GM12878 (cell line): ENCODE results near the gene TP63. TPM values are rescaled to one million over a fixed set of nuclear protein-coding genes. Genes with fewer than 3 reads are reported as not detected.

Source experiments
- ATAC-seq: fragments of 200-7000 bp; cut with Tn5 transposase; 3 replicates; pipeline ENCODE4 v1.9.1; 2020; ENCODE audit warnings: mild to moderate bottlenecking, moderate library complexity
- BruUV-seq: library from RNA; stranded (reverse); fragments of 400-500 nt; replicated peaks from 2 replicates; lab custom pipeline; 2021; lab: Mats Ljungman, UMichigan
- CTCF ChIA-PET: fragments of 300-600 bp; sonication (Branson Sonifier 250); formaldehyde crosslinking; extraction: SDS; loops from one replicate; lab custom pipeline; 2021; ENCODE audit warnings: inconsistent platforms; lab: Yijun Ruan, JAX
- POLR2A ChIA-PET: fragments of 350-600 bp; formaldehyde crosslinking; extraction: SDS; loops from one replicate; lab custom pipeline; 2021; ENCODE audit warnings: inconsistent platforms; lab: Charles Lee
- RAD21 ChIA-PET: fragments of 300-600 bp; sonication (Branson Sonifier 250); formaldehyde crosslinking; loops from one replicate; lab custom pipeline; 2023; ENCODE audit warnings: antibody characterized with exemption; ENCODE audit not compliant: unreplicated experiment; lab: Charles Lee
- SMC1A ChIA-PET: fragments of 300-600 bp; sonication (Branson Sonifier 250); formaldehyde crosslinking; loops from one replicate; lab custom pipeline; 2023; ENCODE audit not compliant: unreplicated experiment, uncharacterized antibody; lab: Charles Lee
- DNase-seq: peaks from one replicate; pipeline ENCODE4 v3.0.0-alpha.2; 2011; ENCODE audit warnings: low read depth, low spot score
- FAIRE-seq: peaks from 3 replicates; lab custom pipeline; 2011; peaks lifted over from hg19 to GRCh38; lab: Jason Lieb, UNC
- H2AFZ ChIP-seq: 2 replicates; pipeline ENCODE4 v1.6.0; 2011; ENCODE audit warnings: low read depth, low read length, control low read depth; ENCODE audit not compliant: control insufficient read depth
- H3K27ac ChIP-seq: 2 replicates; pipeline ENCODE4 v1.5.1; 2011; ENCODE audit warnings: control low read depth; ENCODE audit not compliant: control insufficient read depth, insufficient read depth
- H3K27me3 ChIP-seq, 2 experiments: replicated peaks in 1 of 2; 2 replicates each; pipeline versions ENCODE4 v1.6.0 to v1.6.1; 2011; ENCODE audit warnings: low read length in 1 of 2; ENCODE audit not compliant: control insufficient read depth in 2 of 2, insufficient read depth in 2 of 2
- H3K36me3 ChIP-seq, 2 experiments: 2 replicates each; pipeline ENCODE4 v1.5.1; 2011; ENCODE audit warnings: low read length in 1 of 2; ENCODE audit not compliant: control insufficient read depth in 2 of 2, insufficient read depth in 2 of 2
- H3K4me1 ChIP-seq: 2 replicates; pipeline ENCODE4 v1.6.1; 2011; ENCODE audit warnings: mild to moderate bottlenecking, low read length, moderate library complexity, mixed read lengths; ENCODE audit not compliant: control insufficient read depth, insufficient read depth
- H3K4me2 ChIP-seq: 2 replicates; pipeline ENCODE4 v1.6.0; 2011; ENCODE audit warnings: control low read depth; ENCODE audit not compliant: control insufficient read depth, insufficient read depth
- H3K4me3 ChIP-seq: fragments of 200-600 bp; sonication (generic); 2 replicates; pipeline ENCODE4 v1.5.1; 2016
- H3K79me2 ChIP-seq: 2 replicates; pipeline ENCODE4 v1.6.0; 2011; ENCODE audit warnings: low read length; ENCODE audit not compliant: control insufficient read depth, insufficient read depth
- H3K9ac ChIP-seq: 2 replicates; pipeline ENCODE4 v1.8.0; 2011; ENCODE audit warnings: low read length, control low read depth, mixed read lengths; ENCODE audit not compliant: control insufficient read depth, insufficient read depth
- H3K9me3 ChIP-seq: replicated peaks from 3 replicates; pipeline ENCODE4 v1.5.1; 2011; ENCODE audit warnings: mild to moderate bottlenecking, low read length; ENCODE audit not compliant: control insufficient read depth, insufficient read depth
- H4K20me1 ChIP-seq: 2 replicates; pipeline ENCODE4 v1.6.0; 2011; ENCODE audit not compliant: control insufficient read depth, insufficient read depth
- CBX3 ChIP-seq: fragments of 200-600 bp; sonication (generic); IDR thresholded peaks from 2 replicates; pipeline ENCODE4 v1.6.1; 2016; ENCODE audit warnings: low read depth, borderline replicate concordance
- CHD1 ChIP-seq: IDR thresholded peaks from 2 replicates; pipeline ENCODE4 v1.6.1; 2012; ENCODE audit warnings: low read depth, low read length, improper control_type of control experiment
- HDAC2 ChIP-seq: fragments of 200-600 bp; sonication (generic); IDR thresholded peaks from 2 replicates; pipeline ENCODE4 v1.6.1; 2017
- MXI1 ChIP-seq: fragments of 150-350 bp; IDR thresholded peaks from 2 replicates; pipeline ENCODE4 v1.6.1; 2011; ENCODE audit warnings: low read depth, mild to moderate bottlenecking, inconsistent platforms, low read length, improper control_type of control experiment
- MYB ChIP-seq: fragments of 150-350 bp; IDR thresholded peaks from 2 replicates; pipeline ENCODE4 v1.6.1; 2014; ENCODE audit warnings: mild to moderate bottlenecking, low read depth, low read length, borderline replicate concordance
- in situ Hi-C: fragments of 300-500 bp; cut with MboI; formaldehyde crosslinking; loops from 9 replicates; pipeline ENCODE4 v1.14.3; 2018; ENCODE audit warnings: mixed read lengths
- intact Hi-C: fragments of 100-400 bp; cut with micrococcal nuclease; formaldehyde crosslinking; loops from one replicate; pipeline ENCODE4 v1.14.2; 2022; ENCODE audit not compliant: unreplicated experiment
- polyA plus RNA-seq, 11 experiments: library from polyadenylated mRNA; depleted of rRNA in 4 of 11; unstranded in 6 of 11; stranded (reverse) in 5 of 11; fragments of >200 nt; fragmentation: Nextera tagmentation in 4 of 11; fragmentation: Illumina TruSeq in 1 of 11; extraction: Ambion mirVana in 4 of 11; extraction: Trizol in 1 of 11; gene quantifications; 1 replicate in 1 of 11; 2 replicates in 10 of 11; pipeline versions ENCODE4 v1.2.1 to v1.2.3, GENCODE V29; 2011 to 2016; ENCODE audit warnings: inconsistent platforms in 2 of 11, missing spikeins in 2 of 11, low read depth in 1 of 11
- total RNA-seq, 4 experiments: library from RNA; depleted of rRNA in 3 of 4; stranded (reverse); fragments of >200 nt in 3 of 4; fragmentation: Illumina TruSeq in 1 of 4; extraction: Trizol in 1 of 4; gene quantifications; 2 replicates each; pipeline versions ENCODE4 v1.2.1 to v1.2.3, GENCODE V29; 2013 to 2021
- TF ChIP-seq, protein P1 (sequence below): fragments of 450-650 bp; IDR thresholded peaks from 2 replicates; pipeline ENCODE4 v1.6.1; 2014; ENCODE audit warnings: mild to moderate bottlenecking

TP63 gene
- total and polyA plus RNA-seq, 10 of the 15 experiments (the other 5 are each of a cell fraction or from before 2014, with no cell fraction given) = 1.4 to 10.8 (median 6.2) TPM

DNA sequence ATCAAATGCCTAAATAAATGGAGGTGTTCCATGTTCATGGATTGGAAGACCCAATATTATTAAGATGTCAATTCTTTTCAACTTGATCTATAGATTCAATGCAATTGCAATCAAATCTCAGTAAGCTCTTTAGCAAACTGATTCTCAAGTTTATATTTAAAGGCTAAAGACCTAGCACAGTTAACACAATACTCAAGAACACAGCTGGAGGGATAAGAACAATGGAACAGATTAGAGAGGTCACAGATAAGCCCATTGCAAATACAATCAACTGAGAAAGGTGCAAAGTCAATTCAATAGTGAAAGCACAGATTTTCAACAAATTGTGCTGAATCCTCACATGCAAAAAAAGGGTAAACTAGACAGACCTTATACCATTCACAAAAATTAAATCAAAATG is 290.6 kb downstream of the TP63 start:
- CTCF ChIA-PET = interaction anchor here (1.1 kb wide), 1 partner anchor 26 kb away, joined by 4 read pairs; no protein-coding TSS in a partner anchor
- intact Hi-C loops = no loop called here
- SMC1A ChIA-PET = no interaction called here
- FAIRE-seq (no peak), ATAC-seq (no peak), DNase-seq (no peak)
- Histone ChIP-seq H3K27me3 (no peaks in the 10 kb centered on the region), H3K79me2 (no peaks in the 10 kb centered on the region), H3K9ac (no peak overlapping the region), H3K4me3 (no peak overlapping the region), H4K20me1 (no peaks in the 10 kb centered on the region), H3K4me1 (no peaks in the 10 kb centered on the region), H3K9me3 (no peaks in the 10 kb centered on the region; the same call in 2 of the 3 replicates), H3K4me2 (no peak overlapping the region), H2AFZ (no peak overlapping the region), H3K36me3 (no peaks in the 10 kb centered on the region), H3K27ac (no peak overlapping the region)
- RAD21 ChIA-PET = no interaction called here
- in situ Hi-C loops = no loop called here
- TF ChIP-seq CBX3 = no peak
- TF ChIP-seq CHD1 = no peak
- no peak for TF ChIP-seq MYB
- TF ChIP-seq MXI1 = no peak
- no peak for TF ChIP-seq HDAC2
- TF ChIP-seq, protein P1, sequence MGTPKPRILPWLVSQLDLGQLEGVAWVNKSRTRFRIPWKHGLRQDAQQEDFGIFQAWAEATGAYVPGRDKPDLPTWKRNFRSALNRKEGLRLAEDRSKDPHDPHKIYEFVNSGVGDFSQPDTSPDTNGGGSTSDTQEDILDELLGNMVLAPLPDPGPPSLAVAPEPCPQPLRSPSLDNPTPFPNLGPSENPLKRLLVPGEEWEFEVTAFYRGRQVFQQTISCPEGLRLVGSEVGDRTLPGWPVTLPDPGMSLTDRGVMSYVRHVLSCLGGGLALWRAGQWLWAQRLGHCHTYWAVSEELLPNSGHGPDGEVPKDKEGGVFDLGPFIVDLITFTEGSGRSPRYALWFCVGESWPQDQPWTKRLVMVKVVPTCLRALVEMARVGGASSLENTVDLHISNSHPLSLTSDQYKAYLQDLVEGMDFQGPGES = no peak
- POLR2A ChIA-PET = no interaction called here
- no TSS peak for BruUV-seq
